GM12878 (cell line): ENCODE results near the gene PKP3.

ENCODE experiments used
- ATF7 ChIP-seq: fragments of 450-650 bp; IDR thresholded peaks from 2 replicates; pipeline ENCODE4 v1.6.1; 2016; ENCODE audit warnings: low read depth, mild to moderate bottlenecking
- ELK1 ChIP-seq: IDR thresholded peaks from 2 replicates; pipeline ENCODE4 v1.6.1; 2012; ENCODE audit warnings: low read depth, low read length, improper control_type of control experiment
- SPI1 ChIP-seq: IDR thresholded peaks from 2 replicates; pipeline ENCODE4 v1.6.1; 2011; ENCODE audit warnings: low read depth, mild to moderate bottlenecking, low read length, moderate library complexity, borderline replicate concordance; ENCODE audit not compliant: insufficient read depth

DNA sequence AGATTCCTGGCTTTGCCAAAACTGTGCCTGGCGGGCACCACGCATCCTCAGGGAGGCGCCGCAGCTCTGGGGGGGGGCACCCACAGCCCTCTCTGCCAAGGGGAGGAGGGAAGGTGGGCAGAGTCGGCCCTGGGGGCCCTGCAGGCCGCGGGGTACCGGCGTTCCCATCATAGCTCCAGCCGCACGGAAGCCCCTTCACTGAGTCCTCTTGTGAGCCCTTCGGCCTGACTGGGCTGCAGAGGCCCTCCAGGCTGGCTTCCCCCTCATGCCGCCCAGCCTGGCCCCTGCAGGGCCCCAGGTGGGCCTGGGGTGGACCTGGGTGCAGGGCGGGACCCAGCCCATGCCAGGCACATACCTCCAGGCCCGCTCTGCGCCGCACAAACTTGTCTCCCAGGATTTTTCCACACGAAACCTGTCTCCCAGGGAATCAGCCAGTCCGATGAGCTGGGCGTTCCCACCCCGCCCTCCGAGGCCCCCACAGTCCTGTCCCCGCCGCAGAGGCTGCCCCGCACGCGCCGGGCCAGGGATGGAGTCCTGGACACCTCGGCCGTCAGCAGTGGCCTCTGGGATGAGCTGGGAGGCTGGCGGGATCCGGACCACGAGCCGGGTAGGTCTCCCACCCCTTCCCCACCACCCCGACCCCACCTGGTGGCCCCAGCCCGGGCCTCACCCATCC is 1.8 kb upstream of the PKP3 start:
- no peak for TF ChIP-seq ATF7
- no peak for TF ChIP-seq SPI1
- TF ChIP-seq ELK1 = no peak
